HG02885 (cell line): ENCODE data around the gene WAPL.

Experiments used
- ATAC-seq: cut with Tn5 transposase; IDR thresholded peaks from one replicate; pipeline ENCODE4 v1.9.1; 2021; ENCODE audit warnings: mild to moderate bottlenecking; ENCODE audit not compliant: unreplicated experiment, poor library complexity

Gene WAPL

GRCh38 chr10:86480571-86480970, 41.0 kb downstream of the WAPL start:
- ATAC-seq: no peak

- no peak for ATAC-seq
Measured at GRCh38 chr10:86472061-86472460, 49.5 kb downstream of the WAPL start.

GRCh38 chr10:86461963-86462804, 59.4 kb downstream of the WAPL start:
- no peak for ATAC-seq

GRCh38 chr10:86451604-86451960, 70.0 kb downstream of the WAPL start:
- ATAC-seq: no peak

GRCh38 chr10:86450806-86451603, 70.6 kb downstream of the WAPL start:
- no peak for ATAC-seq

GRCh38 chr10:86449926-86450558, 71.5 kb downstream of the WAPL start:
- no peak for ATAC-seq

GRCh38 chr10:86447432-86447831, 74.2 kb downstream of the WAPL start:
- ATAC-seq: no peak

- no peak for ATAC-seq
Measured at GRCh38 chr10:86446987-86447386, 74.6 kb downstream of the WAPL start.

- ATAC-seq: no peak
Measured at GRCh38 chr10:86446440-86446839, 75.2 kb downstream of the WAPL start.

GRCh38 chr10:86443936-86444335, 77.7 kb downstream of the WAPL start:
- ATAC-seq: no peak

GRCh38 chr10:86443069-86443468, 78.5 kb downstream of the WAPL start:
- ATAC-seq: no peak

GRCh38 chr10:86440874-86441843, 80.4 kb downstream of the WAPL start:
- no peak for ATAC-seq

- no peak for ATAC-seq
Measured at GRCh38 chr10:86439544-86439943, 82.0 kb downstream of the WAPL start.

GRCh38 chr10:86438091-86438749, 83.4 kb downstream of the WAPL start:
- ATAC-seq: no peak

- no peak for ATAC-seq
Measured at GRCh38 chr10:86437447-86437846, 84.1 kb downstream of the WAPL start.

GRCh38 chr10:86436963-86437362, 84.6 kb downstream of the WAPL start:
- no peak for ATAC-seq

GRCh38 chr10:86434656-86435055, 86.9 kb downstream of the WAPL start:
- no peak for ATAC-seq

- ATAC-seq: no peak
Measured at GRCh38 chr10:86423739-86424138, 97.9 kb downstream of the WAPL start.

GRCh38 chr10:86419101-86419500, 102.5 kb downstream of the WAPL start:
- ATAC-seq: no peak
